ENCODE results near the gene PRDM7.

Gene PRDM7

GRCh38 chr16:90048737-90049330 is 28.3 kb downstream of the PRDM7 start:
- H3K4me1 Mint-ChIP-seq (ENCODE audit: low read depth), result peaks cover 10% of the 10 kb centered on the region
- peak overlapping the region; percentile 68 for H3K4me3 Mint-ChIP-seq
- H3K36me3 Mint-ChIP-seq, result peaks cover 4% of the 10 kb centered on the region
- H3K27me3 Mint-ChIP-seq, result no peaks in the 10 kb centered on the region
- H3K9me3 Mint-ChIP-seq (ENCODE audit: low read depth), result peaks cover 6% of the 10 kb centered on the region
- no peak overlapping the region for H3K27ac Mint-ChIP-seq

DNA sequence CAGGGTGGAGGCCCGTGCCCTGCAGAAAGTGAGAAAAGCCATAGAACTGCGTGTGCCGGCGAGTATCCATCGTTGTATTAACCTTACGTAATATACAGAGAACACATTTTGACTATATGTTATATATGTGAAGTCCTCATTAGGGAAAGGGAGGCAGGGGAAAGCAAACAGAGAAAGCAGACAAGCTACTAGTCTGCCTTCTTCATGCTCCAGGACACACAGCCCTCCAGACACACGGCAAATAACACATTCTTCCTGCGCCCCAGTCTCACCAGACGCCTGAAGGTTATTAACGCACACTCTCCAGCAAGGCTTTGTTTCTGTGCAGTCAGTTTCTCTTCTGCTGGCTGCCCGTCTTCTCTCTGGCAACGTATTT is 28.8 kb downstream of the PRDM7 start:
- peaks cover 10% of the 10 kb centered on the region for H3K4me1 Mint-ChIP-seq (ENCODE audit: low read depth)
- peak overlapping the region; percentile 68 for H3K4me3 Mint-ChIP-seq
- H3K27me3 Mint-ChIP-seq, result no peaks in the 10 kb centered on the region
- no peak overlapping the region for H3K27ac Mint-ChIP-seq
- peaks cover 4% of the 10 kb centered on the region for H3K9me3 Mint-ChIP-seq (ENCODE audit: low read depth)
- peaks cover 3% of the 10 kb centered on the region for H3K36me3 Mint-ChIP-seq

DNA sequence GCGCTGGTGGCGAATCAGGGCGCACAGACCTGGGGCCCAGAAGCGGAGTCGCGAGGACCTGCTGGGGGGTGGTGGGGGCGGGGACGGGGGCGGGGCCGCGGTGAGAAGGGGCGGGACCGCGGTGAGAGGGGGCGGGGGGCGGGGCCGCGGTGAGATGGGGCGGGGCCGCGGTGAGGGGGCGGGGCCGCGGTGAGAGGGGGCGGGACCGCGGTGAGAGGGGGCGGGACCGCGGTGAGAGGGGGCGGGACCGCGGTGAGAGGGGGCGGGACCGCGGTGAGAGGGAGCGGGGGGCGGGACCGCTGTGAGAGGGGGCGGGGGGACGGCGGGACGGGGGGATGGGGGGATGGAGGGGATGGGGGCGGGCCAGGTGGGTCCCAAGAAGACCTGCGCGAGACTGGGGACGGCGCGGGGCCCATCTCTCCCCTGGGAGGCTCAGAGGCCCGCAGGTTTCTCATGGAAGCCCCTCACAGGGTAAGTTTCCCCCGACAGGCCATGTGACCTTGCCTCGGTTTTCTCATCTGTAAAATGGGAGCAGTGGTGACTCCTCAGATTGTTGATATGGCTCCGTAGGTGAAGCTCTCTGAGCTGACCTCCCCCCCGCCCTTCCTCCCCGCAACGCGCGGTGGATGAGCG is 29.3 kb downstream of the PRDM7 start:
- Mint-ChIP-seq H3K9me3 (ENCODE audit: low read depth) (no peaks in the 10 kb centered on the region), H3K27ac (no peak overlapping the region), H3K27me3 (no peaks in the 10 kb centered on the region), H3K4me1 (ENCODE audit: low read depth) (peaks cover 10% of the 10 kb centered on the region), H3K36me3 (no peaks in the 10 kb centered on the region), H3K4me3 (peak overlapping the region; percentile 68)

- Mint-ChIP-seq H3K36me3 (no peaks in the 10 kb centered on the region), H3K27ac (no peak overlapping the region), H3K9me3 (ENCODE audit: low read depth) (no peaks in the 10 kb centered on the region), H3K4me1 (ENCODE audit: low read depth) (peaks cover 10% of the 10 kb centered on the region), H3K4me3 (no peak overlapping the region), H3K27me3 (no peaks in the 10 kb centered on the region)
Measured at GRCh38 chr16:90046971-90047713, 30.0 kb downstream of the PRDM7 start.

DNA sequence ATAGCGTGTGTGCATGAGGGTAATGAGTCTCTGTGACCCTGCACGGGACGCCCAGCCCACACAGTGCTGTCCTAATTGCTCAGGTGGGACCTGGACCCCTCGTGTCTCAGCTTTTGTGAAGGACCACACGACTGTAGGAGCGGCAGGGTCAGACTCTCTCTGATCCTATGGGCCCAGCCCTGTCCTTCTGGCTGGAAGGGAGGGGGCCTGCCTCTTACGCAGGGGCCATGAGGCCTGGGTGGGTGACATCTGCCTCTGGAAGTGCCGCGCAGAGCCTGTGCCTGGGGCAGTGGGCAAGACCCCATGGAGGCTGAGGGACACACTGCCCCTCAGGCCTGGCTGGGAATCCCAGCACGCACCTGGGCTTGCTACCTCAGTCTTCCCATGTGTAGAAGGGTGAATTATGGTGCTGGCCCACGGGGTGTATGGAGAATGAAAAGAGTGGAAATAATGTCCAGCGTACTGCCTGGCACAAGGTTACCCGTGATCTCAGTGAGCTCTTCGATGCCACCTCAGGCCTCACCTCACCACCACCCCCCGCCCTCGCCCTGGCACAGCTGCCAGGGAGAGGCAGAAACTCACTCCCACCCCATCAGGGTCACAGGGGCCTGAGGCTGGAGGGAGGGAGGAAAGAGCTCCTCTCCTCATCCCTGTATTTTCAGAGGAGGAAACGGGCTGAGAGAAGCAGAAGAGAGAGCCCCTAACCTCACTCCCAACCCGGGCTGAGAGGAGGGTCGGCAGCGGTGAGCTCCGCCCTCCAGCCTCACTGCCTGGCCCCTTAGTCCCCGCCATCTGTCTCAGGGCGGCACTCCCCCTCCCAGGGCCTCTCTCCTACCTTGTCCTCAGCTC is 30.8 kb downstream of the PRDM7 start:
- Mint-ChIP-seq H3K4me1 (ENCODE audit: low read depth) (peaks cover 10% of the 10 kb centered on the region), H3K4me3 (peak overlapping the region; percentile 52), H3K27me3 (no peaks in the 10 kb centered on the region), H3K27ac (no peak overlapping the region), H3K36me3 (no peaks in the 10 kb centered on the region), H3K9me3 (ENCODE audit: low read depth) (no peaks in the 10 kb centered on the region)

- Mint-ChIP-seq H3K27ac (no peak overlapping the region), H3K36me3 (no peaks in the 10 kb centered on the region), H3K4me1 (ENCODE audit: low read depth) (peaks cover 10% of the 10 kb centered on the region), H3K4me3 (no peak overlapping the region), H3K9me3 (ENCODE audit: low read depth) (no peaks in the 10 kb centered on the region), H3K27me3 (no peaks in the 10 kb centered on the region)
Measured at GRCh38 chr16:90044111-90044551, 33.0 kb downstream of the PRDM7 start.

- no peaks in the 10 kb centered on the region for H3K36me3 Mint-ChIP-seq
- peaks cover 9% of the 10 kb centered on the region for H3K4me1 Mint-ChIP-seq (ENCODE audit: low read depth)
- H3K9me3 Mint-ChIP-seq (ENCODE audit: low read depth), result no peaks in the 10 kb centered on the region
- H3K27ac Mint-ChIP-seq, result no peak overlapping the region
- no peaks in the 10 kb centered on the region for H3K27me3 Mint-ChIP-seq
- H3K4me3 Mint-ChIP-seq, result no peak overlapping the region
Measured at GRCh38 chr16:90043526-90043925, 33.6 kb downstream of the PRDM7 start.

- Mint-ChIP-seq H3K4me3 (no peak overlapping the region), H3K4me1 (ENCODE audit: low read depth) (peaks cover 4% of the 10 kb centered on the region), H3K27me3 (no peaks in the 10 kb centered on the region), H3K27ac (no peak overlapping the region), H3K36me3 (peaks cover 2% of the 10 kb centered on the region), H3K9me3 (ENCODE audit: low read depth) (no peaks in the 10 kb centered on the region)
Measured at GRCh38 chr16:90042946-90043514, 34.1 kb downstream of the PRDM7 start.

DNA sequence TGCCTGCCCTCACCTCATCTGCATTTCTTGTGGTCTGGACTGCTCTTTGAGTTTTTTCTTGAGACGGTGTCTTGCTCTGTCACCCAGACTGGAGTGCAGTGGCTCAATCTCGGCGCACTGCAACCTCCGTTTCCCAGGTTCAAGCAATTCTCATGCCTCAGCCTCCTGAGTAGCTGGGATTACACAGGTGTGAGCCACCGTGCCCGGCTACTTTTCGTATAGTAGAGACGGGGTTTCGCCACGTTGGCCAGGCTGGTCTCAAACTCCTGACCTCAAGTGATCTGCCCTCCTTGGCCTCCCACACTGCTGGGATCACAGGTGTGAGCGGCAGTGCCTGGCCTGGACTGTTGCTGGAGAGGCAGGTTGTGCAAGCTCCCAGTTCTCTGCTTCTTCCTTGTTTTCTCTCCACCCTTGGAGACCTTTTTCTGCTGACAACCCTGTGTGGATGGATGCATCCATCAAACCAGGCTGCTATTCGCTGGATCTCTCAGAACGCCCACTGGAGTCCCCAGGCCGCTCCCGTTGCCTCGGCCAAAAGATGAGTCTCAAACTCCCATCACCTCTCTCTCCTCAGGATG is 35.1 kb downstream of the PRDM7 start:
- H3K36me3 Mint-ChIP-seq, result peaks cover 3% of the 10 kb centered on the region
- no peak overlapping the region for H3K4me3 Mint-ChIP-seq
- H3K4me1 Mint-ChIP-seq (ENCODE audit: low read depth), result peaks cover 4% of the 10 kb centered on the region
- no peak overlapping the region for H3K27ac Mint-ChIP-seq
- H3K27me3 Mint-ChIP-seq, result no peaks in the 10 kb centered on the region
- no peaks in the 10 kb centered on the region for H3K9me3 Mint-ChIP-seq (ENCODE audit: low read depth)

DNA sequence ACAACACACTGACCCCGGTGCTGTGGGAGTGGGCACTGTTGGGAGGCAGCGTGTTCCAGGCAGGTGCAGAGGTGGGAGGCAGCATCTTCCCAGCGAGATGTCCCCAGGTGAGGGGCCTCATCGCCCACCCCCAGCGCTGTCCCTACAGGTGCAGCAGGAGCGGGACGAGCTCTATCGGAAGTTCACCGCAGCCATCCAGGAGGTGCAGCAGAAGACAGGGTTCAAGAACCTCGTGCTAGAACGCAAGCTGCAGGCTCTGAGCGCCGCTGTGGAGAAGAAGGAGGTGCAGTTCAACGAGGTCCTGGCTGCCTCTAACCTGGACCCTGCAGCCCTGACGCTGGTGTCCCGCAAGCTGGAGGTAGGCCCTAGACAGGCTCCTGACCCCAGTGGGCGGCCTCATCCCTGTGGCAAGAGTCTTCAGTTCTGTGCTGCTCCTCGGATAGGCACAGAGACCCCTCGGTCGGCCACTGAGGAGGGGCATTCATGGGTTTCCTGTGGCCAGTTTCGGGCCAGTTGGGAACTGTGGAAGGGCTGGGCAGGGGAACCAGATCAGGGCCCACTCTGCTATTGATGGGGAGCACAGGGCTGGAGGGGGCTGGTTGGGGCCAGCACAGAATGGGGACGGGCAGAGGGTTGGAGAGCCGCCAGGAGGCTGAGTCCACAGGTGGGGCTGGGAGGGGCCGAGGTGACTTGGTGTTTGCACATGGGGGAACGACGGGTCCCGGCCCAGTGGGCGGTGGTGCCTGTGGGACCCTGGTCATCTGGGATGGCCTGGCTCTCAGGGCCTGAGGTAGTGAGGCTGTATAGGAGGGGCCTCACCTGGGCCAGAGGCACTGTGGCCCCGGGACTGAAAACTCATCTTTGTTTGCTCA is 36.7 kb downstream of the PRDM7 start:
- Mint-ChIP-seq H3K4me3 (no peak overlapping the region), H3K36me3 (peaks cover 7% of the 10 kb centered on the region), H3K9me3 (ENCODE audit: low read depth) (no peaks in the 10 kb centered on the region), H3K27ac (no peak overlapping the region), H3K4me1 (ENCODE audit: low read depth) (no peaks in the 10 kb centered on the region), H3K27me3 (no peaks in the 10 kb centered on the region)

GRCh38 chr16:90037276-90037675 is 39.9 kb downstream of the PRDM7 start:
- H3K36me3 Mint-ChIP-seq, result peaks cover 10% of the 10 kb centered on the region
- H3K4me1 Mint-ChIP-seq (ENCODE audit: low read depth), result no peaks in the 10 kb centered on the region
- no peaks in the 10 kb centered on the region for H3K9me3 Mint-ChIP-seq (ENCODE audit: low read depth)
- no peaks in the 10 kb centered on the region for H3K27me3 Mint-ChIP-seq
- no peak overlapping the region for H3K27ac Mint-ChIP-seq
- H3K4me3 Mint-ChIP-seq, result no peak overlapping the region

GRCh38 chr16:90035902-90036301 is 41.2 kb downstream of the PRDM7 start:
- no peaks in the 10 kb centered on the region for H3K9me3 Mint-ChIP-seq (ENCODE audit: low read depth)
- no peaks in the 10 kb centered on the region for H3K27me3 Mint-ChIP-seq
- H3K4me1 Mint-ChIP-seq (ENCODE audit: low read depth), result no peaks in the 10 kb centered on the region
- H3K27ac Mint-ChIP-seq, result no peak overlapping the region
- H3K36me3 Mint-ChIP-seq, result peaks cover 16% of the 10 kb centered on the region
- no peak overlapping the region for H3K4me3 Mint-ChIP-seq

- no peaks in the 10 kb centered on the region for H3K4me1 Mint-ChIP-seq (ENCODE audit: low read depth)
- no peak overlapping the region for H3K27ac Mint-ChIP-seq
- H3K4me3 Mint-ChIP-seq, result no peak overlapping the region
- H3K9me3 Mint-ChIP-seq (ENCODE audit: low read depth), result no peaks in the 10 kb centered on the region
- no peaks in the 10 kb centered on the region for H3K27me3 Mint-ChIP-seq
- peaks cover 16% of the 10 kb centered on the region for H3K36me3 Mint-ChIP-seq
Measured at GRCh38 chr16:90034504-90034903, 42.6 kb downstream of the PRDM7 start.

GRCh38 chr16:90033387-90033786 is 43.7 kb downstream of the PRDM7 start:
- Mint-ChIP-seq H3K27me3 (no peaks in the 10 kb centered on the region), H3K4me1 (ENCODE audit: low read depth) (no peaks in the 10 kb centered on the region), H3K9me3 (ENCODE audit: low read depth) (no peaks in the 10 kb centered on the region), H3K36me3 (peaks cover 16% of the 10 kb centered on the region), H3K4me3 (no peak overlapping the region), H3K27ac (no peak overlapping the region)

All from activated naive CD8-positive, alpha-beta T cell (primary cell).